Measurements from ENCODE around the gene WDR45B.

DNA sequence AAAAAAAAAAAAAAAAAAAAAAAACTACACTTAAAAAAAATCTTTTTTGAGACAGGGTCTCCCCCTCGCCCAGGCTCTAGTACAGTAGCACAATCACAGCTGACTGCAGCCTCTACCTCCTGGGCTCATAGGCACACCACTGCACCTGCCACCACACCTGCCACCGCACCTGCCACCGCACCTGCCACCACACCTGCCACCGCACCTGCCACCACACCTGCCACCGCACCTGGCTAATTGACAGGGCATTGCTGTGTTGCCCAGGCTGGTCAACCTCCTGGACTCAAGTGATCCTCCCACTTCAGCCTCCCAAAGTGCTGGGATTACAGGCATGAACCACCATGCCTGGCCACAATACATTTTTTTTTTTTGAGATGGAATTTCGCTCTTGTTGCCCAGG, 17.6 kb upstream of the WDR45B start:
- TF ChIP-seq CTCF (IDR thresholded peaks at IDR 0.05), result no peak
- TF ChIP-seq POLR2A (IDR thresholded peaks at IDR 0.05), result no peak

All from Peyer's patch (tissue), 4 donors.